Measurements from ENCODE around the gene UBE2R2. TPM values are rescaled to one million over a fixed set of nuclear protein-coding genes. Genes with fewer than 3 reads are reported as not detected.

The UBE2R2 gene
- total RNA-seq, 2 experiments from 2014 or later: 13.7 to 57.3 TPM

DNA sequence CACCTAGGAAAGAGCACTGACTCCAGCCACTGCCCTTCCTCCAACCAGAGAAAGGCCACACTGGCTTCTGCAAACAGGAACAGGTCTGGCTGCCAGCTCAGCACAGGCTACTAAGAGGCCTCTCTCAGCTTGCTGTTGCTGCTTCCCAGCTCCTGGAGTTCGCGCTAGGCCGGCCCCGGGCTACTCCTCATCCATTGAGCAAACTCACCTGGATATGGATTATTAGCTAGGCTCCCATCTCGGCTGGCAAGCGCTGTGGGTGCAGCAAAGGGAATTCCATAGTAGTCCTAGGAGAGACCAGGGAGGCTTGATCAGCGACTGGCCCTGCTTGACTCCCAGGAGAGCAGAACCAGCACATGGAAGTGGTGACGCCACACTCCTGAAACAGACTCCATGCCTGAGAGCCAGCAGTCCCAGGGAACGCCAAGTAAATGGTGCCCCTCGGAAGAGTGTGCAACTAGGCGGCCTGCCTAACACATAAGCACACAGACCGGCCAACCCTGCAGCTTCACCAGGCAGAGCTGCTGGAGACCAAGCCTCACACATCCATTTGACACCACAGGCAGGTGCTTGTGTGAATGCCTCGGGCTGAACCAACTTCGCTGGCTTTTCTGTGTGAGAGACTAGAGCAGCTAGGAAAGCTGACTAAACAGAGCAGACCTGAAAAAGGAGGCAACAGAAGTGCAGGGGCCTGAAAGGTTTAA, 107.2 kb downstream of the UBE2R2 start:
- TF ChIP-seq EZH2phosphoT487 (IDR thresholded peaks at IDR 0.05; ENCODE audit: borderline replicate concordance, low read depth, low read length) (no peak), CTCF (conservative IDR thresholded peaks at IDR 0.05; ENCODE audit: low read length) (no peak)
- Histone ChIP-seq H3K9me3 (ENCODE audit: low read length) (no peaks in the 10 kb centered on the region), H2AFZ (ENCODE audit: low read length) (no peak overlapping the region), H3K4me2 (ENCODE audit: low read length) (no peak overlapping the region), H3K4me1 (ENCODE audit: insufficient read depth, low read length, poor library complexity, severe bottlenecking) (peaks cover 11% of the 10 kb centered on the region), H3K27ac (ENCODE audit: low read depth, low read length, poor library complexity, severe bottlenecking) (no peak overlapping the region), H3K79me2 (ENCODE audit: insufficient read depth, low read depth, low read length) (no peaks in the 10 kb centered on the region), H3K9me2 (ENCODE audit: insufficient read depth, low read length) (no peaks in the 10 kb centered on the region), H4K20me1 (ENCODE audit: insufficient read depth, low read length) (no peaks in the 10 kb centered on the region), H3K36me3 (ENCODE audit: insufficient read depth, low read length) (peaks cover 100% of the 10 kb centered on the region), H3K4me3 (ENCODE audit: low read depth, low read length, poor library complexity, severe bottlenecking) (no peak overlapping the region)
- no peak for DNase-seq (ENCODE audit: low spot score)
- ChIA-PET CTCF (ENCODE audit: unreplicated experiment) (interaction anchor here (0.9 to 1.3 kb wide), 2 partner anchors 11 to 149 kb away, joined by 3 to 5 read pairs; no protein-coding TSS in a partner anchor), POLR2A (interaction anchor here (0.6 to 1.3 kb wide), 5 partner anchors 43 to 282 kb away, joined by 3 to 4 read pairs (median 3); no protein-coding TSS in a partner anchor)
- no TSS peak for BruUV-seq (replicated peaks)
- intact Hi-C loops (cut with micrococcal nuclease; ENCODE audit: unreplicated experiment): loop anchor here (2.0 to 10.0 kb wide), 4 partner anchors 151 to 329 kb away; no protein-coding TSS in a partner anchor

- no peaks in the 10 kb centered on the region for H3K9me3 ChIP-seq (ENCODE audit: low read length)
- H3K4me3 ChIP-seq (ENCODE audit: low read depth, low read length, poor library complexity, severe bottlenecking): no peak overlapping the region
- H3K27ac ChIP-seq (ENCODE audit: low read depth, low read length, poor library complexity, severe bottlenecking): peak overlapping the region; percentile 4
- no peaks in the 10 kb centered on the region for H4K20me1 ChIP-seq (ENCODE audit: insufficient read depth, low read length)
- peaks cover 96% of the 10 kb centered on the region for H3K36me3 ChIP-seq (ENCODE audit: insufficient read depth, low read length)
- H3K9me2 ChIP-seq (ENCODE audit: insufficient read depth, low read length): no peaks in the 10 kb centered on the region
- TF ChIP-seq CTCF (conservative IDR thresholded peaks at IDR 0.05; ENCODE audit: low read length): peak; percentile 92
- TF ChIP-seq EZH2phosphoT487 (IDR thresholded peaks at IDR 0.05; ENCODE audit: borderline replicate concordance, low read depth, low read length): no peak
- BruUV-seq (replicated peaks): no TSS peak
- peaks cover 11% of the 10 kb centered on the region for H3K4me1 ChIP-seq (ENCODE audit: insufficient read depth, low read length, poor library complexity, severe bottlenecking)
- ChIA-PET CTCF (ENCODE audit: unreplicated experiment) (interaction anchor here (0.9 to 1.3 kb wide), 3 partner anchors 8 to 148 kb away, joined by 3 to 5 read pairs (median 3); no protein-coding TSS in a partner anchor), POLR2A (interaction anchor here (0.6 to 1.3 kb wide), 5 partner anchors 44 to 281 kb away, joined by 3 to 7 read pairs (median 4); no protein-coding TSS in a partner anchor)
- intact Hi-C loops (cut with micrococcal nuclease; ENCODE audit: unreplicated experiment): loop anchor here (1.0 to 10.0 kb wide), 7 partner anchors 108 to 454 kb away; partner anchors contain the start of gene UBE2R2
- no peak overlapping the region for H3K4me2 ChIP-seq (ENCODE audit: low read length)
- no peak overlapping the region for H2AFZ ChIP-seq (ENCODE audit: low read length)
- no peaks in the 10 kb centered on the region for H3K79me2 ChIP-seq (ENCODE audit: insufficient read depth, low read depth, low read length)
- DNase-seq (ENCODE audit: low spot score): peak; percentile 76
Measured at GRCh38 chr9:33924978-33925797, 108.2 kb downstream of the UBE2R2 start.

All from OCI-LY7 (cell line).